Measurements from ENCODE around the gene ING5. TPM values are rescaled to one million over a fixed set of nuclear protein-coding genes. Genes with fewer than 3 reads are reported as not detected.

The ING5 gene
- total RNA-seq, 1 experiment from 2014 or later: 32.1 TPM

DNA sequence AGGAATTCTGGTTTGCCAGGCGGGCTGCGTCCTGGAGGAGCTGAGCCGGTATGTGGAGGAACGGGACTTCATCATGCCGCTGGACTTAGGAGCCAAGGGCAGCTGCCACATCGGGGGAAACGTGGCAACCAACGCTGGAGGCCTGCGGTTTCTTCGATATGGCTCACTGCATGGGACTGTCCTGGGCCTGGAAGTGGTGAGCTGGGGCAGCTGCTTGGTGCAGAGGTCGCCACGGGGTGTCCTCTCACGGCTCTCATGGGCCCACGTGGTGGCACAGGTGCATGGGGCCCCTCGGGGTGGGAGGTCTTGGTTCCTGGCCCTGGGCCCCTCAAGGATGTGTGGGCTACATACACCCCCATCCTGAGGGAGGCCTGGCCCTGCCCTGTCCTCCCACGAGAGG is 41.8 kb downstream of the ING5 start:
- Histone ChIP-seq H2AFZ (ENCODE audit: low read length) (no peak overlapping the region), H3K4me1 (ENCODE audit: insufficient read depth, low read length) (peaks cover 20% of the 10 kb centered on the region), H3K27ac (ENCODE audit: low read length) (no peak overlapping the region), H3K9me2 (replicated peaks; ENCODE audit: low read length) (no peaks in the 10 kb centered on the region), H3K36me3 (ENCODE audit: low read depth, low read length) (no peaks in the 10 kb centered on the region; the same call in 1 of the 2 replicates), H3K4me2 (ENCODE audit: low read length) (no peak overlapping the region), H3K9ac (ENCODE audit: low read length) (no peak overlapping the region), H3F3A (ENCODE audit: low read length, unreplicated experiment) (no peaks in the 10 kb centered on the region), H4K20me1 (ENCODE audit: low read length) (peaks cover 16% of the 10 kb centered on the region; the same call in 1 of the 2 replicates), H3K9me3 (ENCODE audit: low read length) (no peaks in the 10 kb centered on the region), H3K79me2 (ENCODE audit: low read length) (0 out of 2 replicates have a peak, but pooled peaks cover 2% of the 10 kb centered on the region), H3K27me3 (ENCODE audit: low read length) (no peaks in the 10 kb centered on the region), H3K4me3 (ENCODE audit: low read length) (no peak overlapping the region)
- TF ChIP-seq EZH2phosphoT487 (IDR thresholded peaks at IDR 0.05; ENCODE audit: borderline replicate concordance, low read length) (no peak), EZH2 (IDR thresholded peaks at IDR 0.05; ENCODE audit: low read length, unreplicated experiment) (no peak)
- TF ChIP-seq, protein P1, sequence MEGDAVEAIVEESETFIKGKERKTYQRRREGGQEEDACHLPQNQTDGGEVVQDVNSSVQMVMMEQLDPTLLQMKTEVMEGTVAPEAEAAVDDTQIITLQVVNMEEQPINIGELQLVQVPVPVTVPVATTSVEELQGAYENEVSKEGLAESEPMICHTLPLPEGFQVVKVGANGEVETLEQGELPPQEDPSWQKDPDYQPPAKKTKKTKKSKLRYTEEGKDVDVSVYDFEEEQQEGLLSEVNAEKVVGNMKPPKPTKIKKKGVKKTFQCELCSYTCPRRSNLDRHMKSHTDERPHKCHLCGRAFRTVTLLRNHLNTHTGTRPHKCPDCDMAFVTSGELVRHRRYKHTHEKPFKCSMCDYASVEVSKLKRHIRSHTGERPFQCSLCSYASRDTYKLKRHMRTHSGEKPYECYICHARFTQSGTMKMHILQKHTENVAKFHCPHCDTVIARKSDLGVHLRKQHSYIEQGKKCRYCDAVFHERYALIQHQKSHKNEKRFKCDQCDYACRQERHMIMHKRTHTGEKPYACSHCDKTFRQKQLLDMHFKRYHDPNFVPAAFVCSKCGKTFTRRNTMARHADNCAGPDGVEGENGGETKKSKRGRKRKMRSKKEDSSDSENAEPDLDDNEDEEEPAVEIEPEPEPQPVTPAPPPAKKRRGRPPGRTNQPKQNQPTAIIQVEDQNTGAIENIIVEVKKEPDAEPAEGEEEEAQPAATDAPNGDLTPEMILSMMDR (conservative IDR thresholded peaks at IDR 0.05; ENCODE audit: low read depth, low read length): no peak
- BruUV-seq (replicated peaks): no TSS peak
- ChIA-PET CTCF (no interaction called here), POLR2A (ENCODE audit: unreplicated experiment) (no interaction called here)
- ATAC-seq: no peak
- DNase-seq: no peak
- intact Hi-C loops (cut with micrococcal nuclease): no loop called here

DNA sequence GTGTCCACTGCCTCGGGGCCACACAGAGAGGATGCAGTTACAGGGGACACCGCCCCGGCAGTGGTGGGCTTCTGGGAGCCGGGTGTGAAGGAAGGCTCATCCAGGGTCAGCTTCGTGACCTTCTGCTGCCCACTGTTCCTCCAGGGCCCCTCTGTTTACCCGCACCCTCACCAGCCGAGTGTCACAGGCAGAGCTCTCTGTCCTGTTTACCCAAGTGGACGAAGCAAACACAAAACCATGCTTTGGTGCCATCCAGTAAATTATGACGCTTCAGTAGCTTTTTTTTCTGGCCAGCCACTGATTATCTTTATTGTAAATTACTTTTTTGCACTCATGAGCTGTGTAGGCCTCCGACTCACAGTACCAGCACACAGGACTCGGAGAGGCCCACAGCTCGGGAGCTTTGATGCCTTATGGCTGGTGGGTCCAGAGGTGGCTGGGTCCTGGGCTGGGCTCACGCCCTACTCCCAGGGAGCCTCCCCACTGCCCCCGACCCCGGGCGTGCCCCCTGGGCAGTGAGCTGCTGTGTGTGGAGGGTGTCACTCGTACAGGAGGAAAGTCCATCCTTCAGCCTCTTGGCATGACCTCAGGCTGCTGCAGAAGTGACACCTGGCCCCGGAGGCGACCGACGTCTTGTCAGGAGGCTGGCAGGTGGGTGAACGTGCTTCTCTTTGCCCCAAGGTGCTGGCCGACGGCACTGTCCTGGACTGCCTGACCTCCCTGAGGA is 42.4 kb downstream of the ING5 start:
- CTCF ChIA-PET: no interaction called here
- TF ChIP-seq, protein P1 (conservative IDR thresholded peaks at IDR 0.05; ENCODE audit: low read depth, low read length): no peak
- no peak for TF ChIP-seq EZH2 (IDR thresholded peaks at IDR 0.05; ENCODE audit: low read length, unreplicated experiment)
- no peak for TF ChIP-seq EZH2phosphoT487 (IDR thresholded peaks at IDR 0.05; ENCODE audit: borderline replicate concordance, low read length)
- ATAC-seq (no peak), DNase-seq (no peak)
- no peaks in the 10 kb centered on the region; the same call in 1 of the 2 replicates for H3K36me3 ChIP-seq (ENCODE audit: low read depth, low read length)
- 0 out of 2 replicates have a peak, but pooled peaks cover 2% of the 10 kb centered on the region for H3K79me2 ChIP-seq (ENCODE audit: low read length)
- H3K4me3 ChIP-seq (ENCODE audit: low read length): no peak overlapping the region
- no peak overlapping the region for H3K27ac ChIP-seq (ENCODE audit: low read length)
- H3K4me1 ChIP-seq (ENCODE audit: insufficient read depth, low read length): peaks cover 18% of the 10 kb centered on the region
- no peaks in the 10 kb centered on the region for H3K9me2 ChIP-seq (replicated peaks; ENCODE audit: low read length)
- H3F3A ChIP-seq (ENCODE audit: low read length, unreplicated experiment): no peaks in the 10 kb centered on the region
- no peaks in the 10 kb centered on the region for H3K9me3 ChIP-seq (ENCODE audit: low read length)
- peaks cover 12% of the 10 kb centered on the region; the same call in 1 of the 2 replicates for H4K20me1 ChIP-seq (ENCODE audit: low read length)
- no peak overlapping the region for H3K9ac ChIP-seq (ENCODE audit: low read length)
- intact Hi-C loops (cut with micrococcal nuclease): no loop called here
- no peaks in the 10 kb centered on the region for H3K27me3 ChIP-seq (ENCODE audit: low read length)
- no TSS peak for BruUV-seq (replicated peaks)
- POLR2A ChIA-PET (ENCODE audit: unreplicated experiment): no interaction called here
- H3K4me2 ChIP-seq (ENCODE audit: low read length): no peak overlapping the region
- no peak overlapping the region for H2AFZ ChIP-seq (ENCODE audit: low read length)

DNA sequence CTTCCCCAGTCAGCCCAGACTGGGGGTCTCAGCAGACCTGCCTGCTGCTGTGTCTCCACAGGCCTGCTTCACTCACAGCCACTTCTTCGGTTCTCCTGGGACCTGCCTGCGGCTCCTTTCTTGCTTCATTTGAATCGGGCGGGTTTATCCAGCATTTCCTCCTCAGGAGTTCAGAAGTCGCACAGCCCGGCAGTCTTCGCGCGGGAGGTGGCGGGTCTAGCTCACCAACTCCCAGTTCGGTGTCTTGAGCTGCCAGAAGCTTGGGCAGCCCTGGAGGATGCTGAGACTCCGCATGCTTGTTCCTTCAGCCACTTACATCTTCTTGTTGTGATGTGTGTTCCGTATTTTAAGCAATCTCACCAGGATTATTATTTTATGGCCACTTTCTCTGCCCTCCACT is 43.4 kb downstream of the ING5 start:
- H3K36me3 ChIP-seq (ENCODE audit: low read depth, low read length): no peaks in the 10 kb centered on the region; the same call in 1 of the 2 replicates
- H3K27me3 ChIP-seq (ENCODE audit: low read length): no peaks in the 10 kb centered on the region
- H3K4me1 ChIP-seq (ENCODE audit: insufficient read depth, low read length): peaks cover 7% of the 10 kb centered on the region; the same call in 1 of the 2 replicates
- no peak overlapping the region for H3K4me2 ChIP-seq (ENCODE audit: low read length)
- no peak overlapping the region for H3K4me3 ChIP-seq (ENCODE audit: low read length)
- 0 out of 2 replicates have a peak, but pooled peaks cover 2% of the 10 kb centered on the region for H3K79me2 ChIP-seq (ENCODE audit: low read length)
- intact Hi-C loops (cut with micrococcal nuclease): no loop called here
- TF ChIP-seq EZH2 (IDR thresholded peaks at IDR 0.05; ENCODE audit: low read length, unreplicated experiment): no peak
- TF ChIP-seq, protein P1 (conservative IDR thresholded peaks at IDR 0.05; ENCODE audit: low read depth, low read length): no peak
- TF ChIP-seq EZH2phosphoT487 (IDR thresholded peaks at IDR 0.05; ENCODE audit: borderline replicate concordance, low read length): no peak
- DNase-seq (no peak), ATAC-seq (no peak)
- H3F3A ChIP-seq (ENCODE audit: low read length, unreplicated experiment): no peaks in the 10 kb centered on the region
- H3K9ac ChIP-seq (ENCODE audit: low read length): no peak overlapping the region
- no peak overlapping the region for H3K27ac ChIP-seq (ENCODE audit: low read length)
- ChIA-PET CTCF (no interaction called here), POLR2A (ENCODE audit: unreplicated experiment) (no interaction called here)
- H2AFZ ChIP-seq (ENCODE audit: low read length): no peak overlapping the region
- H3K9me3 ChIP-seq (ENCODE audit: low read length): no peaks in the 10 kb centered on the region
- no peaks in the 10 kb centered on the region for H3K9me2 ChIP-seq (replicated peaks; ENCODE audit: low read length)
- peaks cover 2% of the 10 kb centered on the region; the same call in 1 of the 2 replicates for H4K20me1 ChIP-seq (ENCODE audit: low read length)
- no TSS peak for BruUV-seq (replicated peaks)

Data from PC-3 (cell line).